NCI-H1105 (cell line): Measurements from ENCODE around the gene YBX2.
"Not testable (repeated sequence)": the region's sequence is repeated elsewhere in the genome, so short reads cannot be mapped to it uniquely, and the experiment has no call there.

ENCODE experiments used
- DNase-seq: peaks from one replicate; lab custom pipeline; 2025; lab: John Stamatoyannopoulos, UW

The YBX2 gene

DNA sequence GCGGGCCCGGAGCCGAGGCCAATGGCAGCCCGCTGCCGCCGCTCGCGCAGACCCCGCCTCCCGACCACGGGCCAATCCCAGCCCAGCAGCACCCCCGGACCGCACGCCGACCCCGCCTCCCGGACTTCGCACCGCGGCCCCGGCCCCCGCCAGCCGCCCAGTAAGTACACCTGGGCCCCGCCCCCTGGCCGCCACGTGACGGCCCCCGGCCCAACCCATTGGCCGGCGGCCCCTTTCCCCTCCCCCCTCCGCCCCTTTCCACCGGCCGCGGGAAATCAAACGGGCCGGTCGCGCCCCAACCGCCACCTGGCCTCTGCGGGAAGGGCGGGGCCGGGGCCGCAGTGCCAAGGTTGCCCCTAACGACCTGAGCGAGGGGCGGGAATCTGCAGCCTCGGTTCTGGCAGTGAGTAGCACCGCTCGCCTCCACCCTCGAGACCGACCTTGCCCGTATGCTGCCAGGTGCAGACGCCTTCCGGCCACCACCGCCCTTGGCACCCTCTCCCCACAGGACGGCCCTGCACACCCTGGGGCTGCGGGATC, at the start of gene YBX2:
YBX2 (minus strand) TSS at position 26 of the 540 bp plus-strand sequence. CDS start 139 bp downstream, outside the sequence.
- DNase-seq = peak; percentile 93

DNA sequence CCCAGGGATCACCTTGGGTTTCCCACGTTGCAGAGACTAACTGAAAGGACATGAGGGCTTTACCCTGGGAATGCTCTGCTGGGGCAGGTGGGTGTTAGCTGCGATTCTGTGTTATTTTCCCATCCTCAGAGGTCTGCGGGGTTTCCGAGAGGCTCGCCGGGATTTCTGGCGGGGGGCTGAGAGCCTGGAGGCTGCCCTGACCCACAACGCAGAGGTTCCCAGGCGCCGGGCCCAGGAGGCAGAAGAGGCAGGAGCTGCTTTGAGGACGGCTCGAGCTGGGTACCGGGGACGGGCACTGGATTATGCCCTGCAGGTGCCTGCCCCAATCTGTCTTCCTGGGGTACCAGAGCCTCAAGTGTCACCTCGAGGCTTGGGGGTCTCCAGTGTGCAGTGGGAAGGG, 48.8 kb upstream of the YBX2 start:
- DNase-seq = no peak

DNA sequence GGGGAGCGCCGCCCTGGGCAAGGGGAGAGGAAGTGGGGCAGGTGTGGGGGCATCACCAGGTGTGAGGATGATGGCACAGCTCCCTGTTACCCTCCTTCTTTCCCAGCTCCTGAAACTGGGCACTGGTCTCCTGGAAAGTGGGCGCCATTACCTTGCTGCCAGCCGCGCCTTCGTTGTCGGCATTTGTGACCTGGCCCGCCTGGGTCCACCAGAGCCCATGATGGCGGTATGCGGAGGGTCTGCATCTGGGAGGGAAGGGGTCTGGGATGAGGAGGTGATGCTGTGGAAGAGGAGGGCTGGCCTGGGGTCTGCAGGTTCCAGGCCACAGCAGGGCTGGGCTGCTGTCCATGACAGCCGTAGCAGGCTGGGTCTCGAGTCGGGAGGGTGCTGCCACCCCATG, 47.4 kb upstream of the YBX2 start:
- no peak for DNase-seq

DNA sequence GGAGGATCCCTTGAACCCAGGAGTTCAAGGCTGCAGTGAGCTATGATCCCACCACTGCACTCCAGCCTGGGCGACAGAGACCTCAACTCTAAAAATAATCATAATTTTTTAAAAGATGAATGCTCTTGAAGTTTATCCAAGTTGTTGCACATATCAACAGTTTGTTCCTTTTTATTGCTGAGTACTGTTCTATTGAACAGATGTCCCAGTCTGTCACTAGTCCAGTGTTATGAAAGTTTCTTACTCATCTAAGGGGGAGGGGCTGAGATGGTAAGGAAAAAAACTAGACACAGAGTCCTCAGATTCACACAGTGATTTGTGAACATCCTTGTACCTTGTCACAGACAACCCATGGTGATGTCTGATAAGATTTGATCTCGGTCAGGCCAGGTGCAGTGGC, 45.7 kb upstream of the YBX2 start:
- no peak for DNase-seq

DNA sequence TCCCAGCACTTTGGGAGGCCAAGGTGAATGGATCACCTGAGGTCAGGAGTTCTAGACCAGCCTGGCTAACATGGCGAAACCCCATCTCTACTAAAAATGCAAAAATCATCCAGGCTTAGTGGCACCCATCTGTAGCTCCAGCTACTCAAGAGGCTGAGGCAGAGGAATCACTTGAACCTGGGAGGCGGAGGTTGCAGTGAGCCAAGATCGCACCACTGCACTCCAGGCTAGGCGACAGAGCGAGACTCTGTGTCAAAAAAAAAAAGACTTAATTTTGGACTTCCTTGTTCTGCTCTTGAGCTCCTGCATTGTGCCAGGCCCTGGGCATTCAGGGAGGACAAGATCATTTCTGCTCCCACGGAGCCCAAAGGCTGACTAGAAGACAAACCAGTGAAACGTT, 43.2 kb upstream of the YBX2 start:
- DNase-seq = not testable (repeated sequence)

DNA sequence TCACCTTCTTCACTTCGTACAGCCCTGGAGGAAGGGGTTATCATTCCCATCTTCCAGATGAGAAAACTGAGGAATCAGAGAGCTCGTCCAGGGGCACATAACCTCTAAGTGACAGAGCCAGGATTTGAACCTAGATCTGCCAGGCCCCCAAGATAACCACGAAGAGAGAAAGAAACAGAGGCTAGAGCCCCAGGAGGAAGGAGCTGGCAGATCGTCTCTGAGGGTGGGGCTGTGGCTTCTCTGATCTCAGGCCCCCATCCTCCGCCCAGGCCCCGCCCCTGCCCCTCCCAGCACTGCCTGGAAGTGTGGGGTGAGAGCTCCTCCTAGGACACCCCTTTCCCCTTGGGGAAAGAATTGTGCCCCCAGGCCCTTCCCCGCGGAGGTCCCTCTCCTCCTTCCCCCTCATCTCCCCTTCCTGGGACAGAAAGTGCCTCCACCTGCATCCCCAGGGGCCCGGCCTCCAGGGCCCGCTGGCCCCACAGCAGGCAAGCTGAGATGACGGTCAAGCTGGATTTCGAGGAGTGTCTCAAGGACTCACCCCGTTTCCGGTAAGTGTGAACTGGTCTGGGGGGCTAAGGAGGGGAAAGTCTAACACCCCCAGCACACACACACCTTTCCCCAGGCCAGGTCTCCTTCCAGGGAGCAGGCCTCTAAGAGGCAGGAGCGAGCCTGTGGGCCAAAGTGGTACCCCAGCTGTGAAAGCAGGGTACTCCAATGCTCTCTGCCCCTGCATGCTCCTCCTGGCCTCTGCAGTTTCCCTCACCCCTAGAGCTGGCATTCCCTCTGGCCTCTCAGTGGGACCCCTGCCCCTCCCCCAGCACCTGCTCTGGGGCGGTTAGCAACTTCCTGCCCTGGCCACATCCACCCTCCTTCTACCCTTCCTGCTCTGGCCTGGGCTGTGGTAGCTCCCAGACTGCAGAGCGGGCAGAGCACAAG, 42.1 kb upstream of the YBX2 start, which contains the start of gene ACAP1:
ACAP1 (plus strand) TSS at position 290 of the 936 bp plus-strand sequence; CDS start at position 496, 206 bp downstream.
- no peak for DNase-seq

DNA sequence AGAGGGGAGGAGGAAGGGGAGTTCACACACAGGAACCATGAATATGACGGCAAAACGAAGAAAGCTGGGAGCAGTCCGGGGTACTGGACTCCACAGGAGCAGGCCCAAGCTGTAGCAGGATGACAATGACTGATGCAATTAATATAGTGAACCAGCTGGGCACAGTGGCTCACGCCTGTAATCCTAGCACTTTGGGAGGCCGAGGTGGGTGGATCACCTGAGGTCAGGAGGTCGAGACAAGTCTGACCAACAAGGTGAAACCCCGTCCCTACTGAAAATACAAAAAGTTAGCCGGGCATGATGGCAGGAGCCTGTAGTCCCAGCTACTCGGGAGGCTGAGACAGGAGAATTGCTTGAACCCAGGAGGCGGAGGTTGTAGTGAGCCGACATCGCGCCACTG, 41.3 kb upstream of the YBX2 start:
- not testable (repeated sequence) for DNase-seq

DNA sequence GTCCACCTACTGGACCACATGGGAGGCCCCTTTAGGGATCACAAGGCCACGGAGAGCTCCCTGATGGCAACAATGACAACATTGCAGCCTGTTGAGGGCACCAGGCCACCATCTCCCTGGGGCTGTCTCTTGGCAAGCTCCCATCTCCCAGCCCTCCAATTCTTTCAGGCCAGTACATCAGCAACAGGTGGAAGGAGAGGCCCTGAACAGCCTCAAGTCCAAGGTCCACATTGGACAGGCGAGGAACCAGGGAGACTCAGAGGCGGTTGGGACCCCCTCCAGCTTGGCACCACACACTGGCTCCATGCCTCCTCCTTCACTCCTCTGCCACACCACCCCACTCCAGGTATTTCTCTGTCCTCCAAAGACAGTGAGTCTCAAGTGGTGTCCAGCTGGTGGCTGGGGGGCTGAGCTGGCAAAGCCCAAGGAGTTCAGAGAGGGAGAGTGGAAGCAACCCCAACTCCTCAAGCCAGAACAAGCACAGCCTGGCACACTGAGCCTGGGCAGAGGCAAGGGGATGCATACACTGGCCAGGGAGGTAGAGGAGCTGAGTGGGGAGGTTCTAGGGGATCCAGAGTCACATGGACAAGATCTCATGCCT, 40.6 kb upstream of the YBX2 start:
- no peak for DNase-seq

DNA sequence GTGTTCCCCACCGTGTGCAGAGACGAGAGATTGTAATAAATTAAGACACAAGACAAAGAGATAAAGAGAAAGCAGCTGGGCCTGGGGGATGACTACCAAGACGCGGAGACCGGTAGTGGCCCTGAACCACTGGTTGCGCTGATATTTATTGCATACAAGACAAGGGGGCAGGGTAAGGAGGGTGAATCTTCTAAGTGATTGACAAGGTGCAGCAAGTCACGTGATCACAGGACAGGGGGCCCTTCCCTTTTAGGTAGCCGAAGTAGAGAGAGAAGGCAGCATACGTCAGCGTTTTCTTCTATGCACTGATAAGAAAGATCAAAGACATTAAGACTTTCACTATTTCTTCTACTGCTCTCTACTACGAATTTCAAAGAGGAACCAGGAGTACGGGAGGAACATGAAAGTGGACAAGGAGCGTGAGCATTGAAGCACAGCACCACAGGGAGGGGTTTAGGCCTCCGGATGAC, 38.2 kb upstream of the YBX2 start:
- not testable (repeated sequence) for DNase-seq

DNA sequence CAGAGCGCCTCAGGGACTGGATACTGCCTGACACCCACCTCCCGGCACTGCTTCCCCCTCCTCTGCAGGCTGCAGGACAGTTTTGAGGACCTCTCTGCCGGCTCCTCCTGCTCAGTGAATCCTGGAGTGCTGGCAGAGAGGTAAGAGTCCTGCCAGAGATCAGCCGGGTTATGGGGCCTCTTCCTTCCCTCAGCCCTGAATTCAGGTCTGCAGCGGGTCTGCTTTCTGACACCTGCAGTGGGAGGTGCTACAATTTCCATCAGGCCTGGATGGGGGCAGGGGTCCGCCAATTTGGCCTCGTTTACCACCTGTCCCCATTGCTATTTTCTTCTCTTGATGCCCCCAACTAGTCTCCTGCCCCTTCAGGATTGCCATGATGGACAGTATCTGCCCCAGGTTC, 37.7 kb upstream of the YBX2 start:
- DNase-seq = no peak

DNA sequence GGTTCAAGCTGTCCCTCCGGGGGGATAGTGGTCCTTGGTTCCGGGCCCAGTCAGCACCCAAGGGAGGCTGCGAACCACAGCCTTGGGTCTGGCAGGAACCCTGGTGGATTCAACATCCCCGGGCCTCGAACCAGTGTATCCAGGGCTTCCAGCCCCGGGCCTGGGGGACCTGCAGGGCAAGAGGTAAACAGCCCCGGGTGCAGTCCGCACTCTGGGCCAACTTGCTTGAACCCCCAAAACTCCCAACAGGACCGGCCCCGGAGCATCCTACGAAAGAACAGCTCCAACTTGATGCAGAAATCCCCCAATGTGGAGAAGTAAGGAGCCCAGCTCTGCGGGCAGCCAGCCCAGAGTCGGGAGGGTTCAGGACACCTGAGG, 36.2 kb upstream of the YBX2 start:
- DNase-seq = no peak

DNA sequence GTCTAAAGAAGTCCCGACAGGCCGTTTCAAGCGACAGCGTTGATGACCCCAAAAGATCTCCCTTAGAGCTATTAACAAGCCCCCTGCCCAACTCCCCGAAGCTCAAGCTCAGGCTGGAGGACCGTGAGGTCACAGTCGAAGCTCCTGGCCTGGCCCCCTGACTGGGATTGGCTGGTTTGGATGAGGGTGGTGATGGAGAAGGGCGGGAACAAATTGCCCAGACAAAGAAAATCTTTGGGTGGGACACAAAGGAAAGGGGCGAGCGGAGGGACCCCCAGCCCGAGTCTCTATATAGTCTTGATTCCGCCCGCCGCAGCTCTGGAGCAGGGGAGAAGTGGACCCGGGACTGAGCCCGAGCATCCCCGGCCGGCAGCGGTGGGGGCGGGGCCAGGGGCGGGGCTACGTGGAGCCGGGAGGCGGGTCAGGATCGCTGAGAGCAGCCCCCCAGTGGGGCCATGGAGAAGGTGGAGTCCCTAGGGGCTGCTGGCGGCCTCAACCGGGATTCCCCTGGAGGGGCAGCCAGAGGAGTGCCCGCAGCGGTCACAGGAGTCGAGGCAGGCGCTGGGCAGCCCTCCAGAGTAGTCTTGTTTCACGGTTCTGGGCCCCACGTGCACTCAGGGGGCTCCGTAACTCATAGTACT, 35.7 kb upstream of the YBX2 start:
- peak; percentile 81 for DNase-seq

DNA sequence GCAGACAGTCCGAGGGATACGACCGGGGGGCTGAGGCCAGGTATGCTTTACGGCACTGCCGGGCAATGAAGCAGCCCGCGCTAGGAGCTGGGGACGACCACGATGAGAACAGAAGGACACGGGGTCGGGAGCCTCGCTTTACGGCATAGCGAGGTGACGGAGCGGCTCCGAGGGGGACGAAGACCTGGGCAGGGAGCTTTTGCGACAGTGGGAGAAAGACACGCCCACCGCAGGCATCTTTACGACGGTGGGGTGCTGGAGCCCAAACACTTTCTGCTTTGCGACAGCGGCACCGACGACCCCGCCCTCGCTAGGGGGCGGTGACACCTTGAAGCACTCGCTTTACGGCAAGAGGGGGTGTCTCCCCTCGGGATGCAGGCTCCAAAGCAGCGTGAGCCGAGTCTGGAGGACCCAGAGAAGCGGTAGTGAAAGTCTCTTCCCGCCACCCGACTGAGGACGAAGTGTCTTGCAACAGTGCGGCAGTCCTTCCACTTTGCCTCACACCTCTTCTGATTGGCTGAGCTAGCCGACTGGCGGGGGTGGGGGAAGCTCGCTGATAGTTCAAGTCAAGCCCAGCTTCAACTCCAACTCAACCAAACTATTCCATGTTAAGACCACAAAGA, 35.0 kb upstream of the YBX2 start:
- DNase-seq = peak; percentile 100

DNA sequence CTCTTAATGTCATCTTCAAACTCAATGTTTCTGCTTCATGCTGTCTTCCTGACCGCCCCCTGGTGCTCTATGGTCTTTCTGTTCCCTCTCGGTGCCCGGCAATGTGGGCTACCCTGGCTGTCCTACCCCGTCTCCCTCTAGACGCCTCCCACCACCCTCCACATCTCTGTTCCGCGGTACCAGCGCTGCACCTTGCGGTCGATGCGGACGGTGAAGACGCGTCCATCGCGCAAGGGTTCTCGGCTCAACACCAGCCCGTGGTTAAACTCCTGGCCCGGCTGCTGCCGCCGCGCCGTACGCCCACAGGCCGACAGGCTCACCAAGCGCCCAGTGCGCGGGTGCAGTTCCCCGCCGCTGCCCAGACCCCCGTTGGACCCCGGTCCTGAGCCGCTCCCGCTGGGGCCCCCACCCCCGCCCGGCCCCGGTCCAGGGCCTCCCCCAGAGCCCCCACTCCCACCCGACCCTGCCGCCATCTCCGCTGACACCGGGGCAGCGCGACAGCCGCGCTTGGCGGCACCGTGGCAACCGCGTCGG, 34.5 kb upstream of the YBX2 start, which contains the start of gene NEURL4:
NEURL4 (minus strand) TSS at position 496 of the 534 bp plus-strand sequence; CDS start at position 473, 23 bp downstream.
- DNase-seq = no peak

DNA sequence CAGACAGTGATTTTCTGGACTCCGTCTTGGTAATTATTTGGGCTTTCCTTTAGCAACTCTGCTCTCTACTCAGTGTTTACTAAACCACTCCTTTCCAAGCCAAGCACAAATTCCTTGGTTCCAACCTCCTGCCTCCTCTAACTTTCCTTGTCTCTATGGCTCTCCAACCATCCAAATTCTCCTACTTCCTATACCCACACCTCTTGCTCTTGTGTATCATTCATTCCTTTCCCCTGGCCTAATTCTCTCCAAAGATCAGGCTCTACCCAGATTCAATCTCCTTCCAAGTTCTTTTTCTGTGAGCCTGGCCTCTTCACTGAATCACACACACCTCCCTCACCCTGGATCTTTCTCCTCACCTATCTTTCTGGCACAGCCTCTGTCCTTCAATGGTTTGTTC, 33.6 kb upstream of the YBX2 start:
- DNase-seq = no peak

DNA sequence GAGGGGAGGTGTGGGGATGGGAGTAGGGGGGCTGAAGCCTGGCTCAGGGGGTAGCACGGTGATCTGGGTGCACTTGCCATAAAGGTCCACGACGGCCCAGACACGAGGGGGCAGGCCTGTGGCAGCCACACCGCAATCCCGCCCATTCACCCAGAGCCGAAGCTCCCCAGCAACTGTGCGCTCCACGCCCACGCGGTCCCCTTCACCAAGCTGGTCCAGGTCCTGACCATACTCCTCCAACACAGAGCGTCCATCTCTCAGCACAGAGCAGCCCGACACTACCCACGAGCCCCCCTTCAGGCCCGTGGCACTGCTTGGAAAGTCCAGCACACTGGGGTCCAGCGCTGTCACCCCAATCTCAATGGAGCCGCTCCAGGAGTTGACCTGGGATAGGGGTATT, 33.1 kb upstream of the YBX2 start:
- no peak for DNase-seq

DNA sequence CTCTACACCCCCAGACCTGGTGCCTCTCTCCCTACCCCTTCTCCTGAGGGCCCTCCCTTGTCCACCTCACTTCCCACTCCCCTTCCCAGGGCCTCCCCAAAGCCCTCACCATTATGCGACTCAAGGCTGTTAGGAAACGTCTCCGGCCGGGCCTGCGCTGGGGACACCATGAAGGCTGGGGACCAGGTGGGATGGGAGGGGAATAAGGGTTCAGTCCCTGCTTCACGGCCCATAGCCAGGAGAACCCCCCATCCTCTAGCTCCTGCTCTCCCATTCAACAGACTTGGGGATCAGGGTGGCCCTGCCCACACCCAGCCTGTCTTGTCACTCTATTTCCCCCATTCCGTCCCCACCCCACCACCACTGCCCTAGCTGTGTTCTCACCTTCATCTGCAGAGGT, 32.6 kb upstream of the YBX2 start:
- no peak for DNase-seq

DNA sequence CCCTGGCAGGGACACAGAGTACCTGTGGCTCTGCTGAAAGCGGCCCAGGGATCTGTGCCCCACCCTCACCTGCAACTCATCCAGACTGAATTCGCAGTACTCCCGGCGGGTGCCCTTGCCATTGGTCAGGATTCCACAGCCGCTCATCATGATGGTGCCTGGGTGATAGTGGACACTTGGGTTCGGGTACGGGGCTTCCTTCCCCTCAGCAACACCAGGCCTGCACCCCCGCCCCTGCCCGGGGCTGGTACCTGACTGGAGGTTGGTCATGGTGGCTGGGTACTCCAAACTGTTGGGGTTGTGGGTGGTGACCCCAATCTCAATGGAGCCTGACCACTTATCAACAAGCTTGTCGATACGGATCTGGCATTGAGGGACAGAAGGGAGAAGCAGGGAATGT, 31.7 kb upstream of the YBX2 start:
- no peak for DNase-seq

DNA sequence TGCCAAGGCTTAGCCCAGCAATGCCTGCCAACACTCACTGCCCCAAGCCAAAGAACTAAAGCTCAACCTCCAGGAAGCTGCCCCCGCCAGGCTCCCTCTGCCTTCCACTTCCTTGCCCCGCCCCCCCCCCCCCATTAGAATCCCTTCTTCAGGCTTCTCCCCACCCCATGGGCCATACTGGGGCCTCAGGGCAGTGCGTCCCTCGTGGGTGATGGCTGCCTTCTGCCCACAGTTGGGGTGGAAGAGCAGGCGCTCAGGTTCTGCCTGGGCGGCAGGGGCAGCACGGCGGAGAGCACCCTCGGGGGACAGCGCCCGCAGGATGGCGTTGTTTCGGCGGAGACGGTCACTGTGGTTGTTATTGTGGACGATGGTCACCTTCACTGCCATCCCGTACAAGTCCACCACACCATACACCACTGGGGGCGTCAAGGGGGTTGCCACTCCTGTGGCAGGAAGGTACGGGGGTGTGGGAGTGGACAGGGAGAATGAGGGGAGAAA, 30.6 kb upstream of the YBX2 start:
- DNase-seq = no peak

DNA sequence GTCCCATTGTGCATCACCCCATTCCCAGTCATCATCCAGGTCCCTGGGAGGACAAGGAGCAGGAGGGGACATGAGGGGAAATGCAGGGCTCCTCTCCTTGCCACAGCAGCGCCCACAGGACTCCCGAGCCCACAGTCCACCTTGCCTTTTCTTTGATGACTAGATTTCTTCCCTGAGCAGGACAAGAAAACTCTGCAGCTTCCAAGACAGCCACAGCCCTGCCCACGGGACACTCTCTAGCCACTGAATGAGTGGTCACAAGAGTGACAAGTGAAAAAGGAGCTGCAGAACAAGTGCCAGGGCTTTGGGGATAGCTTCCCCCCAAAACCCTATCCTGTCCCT, 30.0 kb upstream of the YBX2 start:
- DNase-seq = no peak

DNA sequence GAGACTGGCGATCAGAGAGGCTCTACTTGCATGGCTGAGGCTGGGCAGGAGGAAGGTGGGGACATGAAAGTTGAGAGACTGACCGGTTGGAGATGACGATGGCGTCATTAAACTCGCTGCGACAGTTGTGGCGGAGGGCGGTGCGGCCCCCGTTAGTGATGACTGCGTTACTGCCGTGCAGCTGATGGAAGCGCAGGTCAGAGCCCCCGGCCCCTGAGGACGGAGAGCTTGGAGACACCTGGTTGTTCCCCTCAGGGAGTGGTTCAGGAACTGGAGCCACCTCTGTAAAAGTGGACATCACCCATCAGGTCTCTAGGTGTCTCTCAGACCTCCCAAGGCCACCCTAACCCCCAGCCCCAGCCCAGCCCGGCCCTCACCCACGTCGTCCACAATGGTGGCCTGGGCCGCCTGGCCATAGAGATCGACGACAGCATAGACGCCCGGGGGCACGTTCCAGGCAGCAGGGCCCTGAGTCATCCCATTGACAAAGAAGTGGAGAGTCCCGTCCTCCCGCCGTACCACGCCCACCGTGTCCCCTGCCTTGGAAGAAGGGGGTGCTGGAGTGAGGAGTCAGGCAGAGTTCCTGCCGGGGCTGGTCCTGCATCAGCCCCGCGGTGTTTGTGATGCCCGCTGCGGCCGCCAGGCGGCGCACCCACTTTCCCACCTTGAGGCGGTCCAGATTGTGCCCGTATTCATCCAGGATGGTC, 29.4 kb upstream of the YBX2 start:
- no peak for DNase-seq
